HUDEP-2 (cell line): ENCODE data around the gene MAST1.

Experiments used
- DNase-seq, 76 experiments: peaks; one replicate each; lab custom pipeline; 2025; ENCODE audit not compliant: unreplicated experiment in 76 of 76; lab: John Stamatoyannopoulos, UW

MAST1 gene

GRCh38 chr19:12867120-12868099, 29.1 kb downstream of the MAST1 start:
- peak in 46 of 76 experiments; percentile 10 to 76 (median 55) for DNase-seq

DNA sequence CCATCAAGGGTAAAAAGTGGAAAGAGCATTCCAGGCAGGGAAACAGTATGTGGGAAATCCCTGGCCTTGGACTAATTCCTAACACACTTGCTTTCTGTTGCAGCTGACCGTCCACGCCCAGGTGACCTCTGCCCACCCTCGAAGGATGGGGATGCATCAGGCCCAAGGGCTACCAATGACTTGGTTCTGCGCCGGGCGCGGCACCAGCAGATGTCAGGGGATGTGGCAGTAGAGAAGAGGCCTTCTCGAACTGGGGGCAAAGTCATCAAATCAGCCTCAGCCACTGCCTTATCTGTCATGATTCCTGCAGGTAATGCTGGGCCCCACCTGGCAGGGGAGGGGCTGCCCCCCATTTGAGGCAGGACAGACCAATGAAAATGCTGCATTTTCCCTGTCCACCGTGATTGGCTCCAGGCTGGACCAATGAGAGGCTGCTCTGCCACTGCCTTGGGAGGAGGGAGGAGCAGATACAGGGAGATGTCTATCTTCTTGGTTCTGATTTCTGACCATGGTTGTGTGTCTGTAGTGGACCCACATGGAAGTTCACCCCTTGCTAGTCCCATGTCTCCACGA, 30.3 kb downstream of the MAST1 start:
- peak in 23 of 76 experiments; percentile 16 to 49 (median 31) for DNase-seq

GRCh38 chr19:12871681-12872080, 33.4 kb downstream of the MAST1 start:
- DNase-seq = no peak

- peak in 10 of 76 experiments; percentile 6 to 39 (median 22) for DNase-seq
Measured at GRCh38 chr19:12872255-12872654, 33.9 kb downstream of the MAST1 start.

GRCh38 chr19:12872941-12873890, 34.9 kb downstream of the MAST1 start:
- peak in 58 of 76 experiments; percentile 13 to 83 (median 62) for DNase-seq

DNA sequence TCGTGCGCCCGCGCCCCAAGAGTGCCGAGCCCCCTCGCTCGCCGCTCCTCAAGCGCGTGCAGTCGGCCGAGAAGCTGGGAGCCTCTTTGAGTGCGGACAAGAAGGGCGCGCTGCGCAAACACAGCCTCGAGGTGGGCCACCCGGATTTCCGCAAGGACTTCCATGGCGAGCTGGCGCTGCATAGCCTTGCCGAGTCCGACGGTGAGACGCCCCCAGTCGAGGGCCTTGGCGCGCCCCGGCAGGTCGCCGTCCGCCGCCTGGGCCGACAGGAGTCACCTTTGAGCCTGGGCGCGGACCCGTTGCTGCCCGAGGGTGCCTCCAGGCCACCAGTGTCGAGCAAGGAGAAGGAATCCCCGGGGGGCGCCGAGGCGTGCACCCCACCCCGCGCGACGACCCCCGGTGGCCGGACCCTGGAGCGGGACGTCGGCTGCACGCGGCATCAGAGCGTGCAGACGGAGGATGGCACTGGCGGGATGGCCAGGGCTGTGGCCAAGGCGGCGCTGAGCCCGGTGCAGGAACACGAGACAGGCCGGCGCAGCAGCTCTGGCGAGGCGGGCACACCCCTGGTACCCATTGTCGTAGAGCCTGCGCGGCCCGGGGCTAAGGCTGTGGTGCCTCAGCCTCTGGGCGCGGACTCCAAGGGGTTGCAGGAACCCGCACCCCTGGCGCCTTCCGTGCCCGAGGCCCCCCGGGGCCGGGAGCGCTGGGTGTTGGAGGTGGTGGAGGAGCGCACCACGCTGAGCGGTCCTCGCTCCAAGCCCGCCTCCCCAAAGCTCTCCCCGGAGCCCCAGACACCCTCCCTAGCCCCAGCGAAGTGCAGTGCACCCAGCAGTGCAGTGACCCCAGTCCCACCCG, 35.8 kb downstream of the MAST1 start:
- DNase-seq = no peak

GRCh38 chr19:12875086-12875485, 36.8 kb downstream of the MAST1 start:
- no peak for DNase-seq

GRCh38 chr19:12880551-12881171, 42.3 kb downstream of the MAST1 start:
- peak in 17 of 76 experiments; percentile 14 to 69 (median 35) for DNase-seq

- DNase-seq = peak in 75 of 76 experiments; percentile 72 to 99 (median 98)
Measured at GRCh38 chr19:12881172-12881808, 43.0 kb downstream of the MAST1 start, which contains the start of gene DNASE2. TSS of gene DNASE2 (minus strand) at chr19:12881449. CDS start at chr19:12881375, 74 bp downstream.

DNA sequence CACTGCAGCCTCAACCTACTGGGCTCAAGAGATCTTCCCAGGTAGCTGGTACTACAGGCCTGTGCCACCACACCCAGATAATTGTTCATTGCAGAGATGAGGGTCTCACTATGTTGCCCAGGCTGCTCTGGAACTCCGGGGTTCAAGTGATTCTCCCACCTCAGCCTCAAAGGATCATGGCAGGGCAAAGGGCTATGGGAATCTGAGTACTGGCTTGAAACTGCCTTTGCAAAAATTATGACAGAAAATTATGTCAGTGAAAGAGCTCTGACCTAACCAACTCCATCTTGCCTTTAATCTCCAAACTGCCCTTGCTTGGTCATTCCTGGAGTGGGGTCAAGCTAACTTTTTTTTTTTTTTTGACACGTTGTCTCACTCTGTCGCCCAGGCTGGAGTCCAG, 44.3 kb downstream of the MAST1 start:
- peak in 12 of 76 experiments; percentile 17 to 57 (median 31) for DNase-seq

- peak in 9 of 76 experiments; percentile 20 to 69 (median 54) for DNase-seq
Measured at GRCh38 chr19:12884202-12884601, 45.9 kb downstream of the MAST1 start.

DNA sequence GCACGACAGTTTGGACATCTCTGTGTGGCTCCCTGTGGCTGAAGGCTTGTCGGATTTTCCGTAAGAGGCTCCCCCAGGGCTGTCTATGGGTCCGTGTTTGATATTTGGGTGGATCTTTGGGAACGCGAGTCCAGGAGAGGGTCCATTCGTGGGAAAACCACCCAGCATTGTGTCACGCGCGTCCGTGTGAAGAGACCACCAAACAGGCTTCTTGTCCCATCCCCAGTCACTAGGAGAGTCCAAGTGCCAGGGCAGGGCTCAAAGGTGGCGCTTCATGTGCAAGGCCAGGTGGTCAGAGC, 46.3 kb downstream of the MAST1 start:
- DNase-seq = peak in 1 of 76 experiments; percentile 60

GRCh38 chr19:12884926-12885748, 46.8 kb downstream of the MAST1 start:
- DNase-seq = peak in 75 of 76 experiments; percentile 61 to 98 (median 94)

DNA sequence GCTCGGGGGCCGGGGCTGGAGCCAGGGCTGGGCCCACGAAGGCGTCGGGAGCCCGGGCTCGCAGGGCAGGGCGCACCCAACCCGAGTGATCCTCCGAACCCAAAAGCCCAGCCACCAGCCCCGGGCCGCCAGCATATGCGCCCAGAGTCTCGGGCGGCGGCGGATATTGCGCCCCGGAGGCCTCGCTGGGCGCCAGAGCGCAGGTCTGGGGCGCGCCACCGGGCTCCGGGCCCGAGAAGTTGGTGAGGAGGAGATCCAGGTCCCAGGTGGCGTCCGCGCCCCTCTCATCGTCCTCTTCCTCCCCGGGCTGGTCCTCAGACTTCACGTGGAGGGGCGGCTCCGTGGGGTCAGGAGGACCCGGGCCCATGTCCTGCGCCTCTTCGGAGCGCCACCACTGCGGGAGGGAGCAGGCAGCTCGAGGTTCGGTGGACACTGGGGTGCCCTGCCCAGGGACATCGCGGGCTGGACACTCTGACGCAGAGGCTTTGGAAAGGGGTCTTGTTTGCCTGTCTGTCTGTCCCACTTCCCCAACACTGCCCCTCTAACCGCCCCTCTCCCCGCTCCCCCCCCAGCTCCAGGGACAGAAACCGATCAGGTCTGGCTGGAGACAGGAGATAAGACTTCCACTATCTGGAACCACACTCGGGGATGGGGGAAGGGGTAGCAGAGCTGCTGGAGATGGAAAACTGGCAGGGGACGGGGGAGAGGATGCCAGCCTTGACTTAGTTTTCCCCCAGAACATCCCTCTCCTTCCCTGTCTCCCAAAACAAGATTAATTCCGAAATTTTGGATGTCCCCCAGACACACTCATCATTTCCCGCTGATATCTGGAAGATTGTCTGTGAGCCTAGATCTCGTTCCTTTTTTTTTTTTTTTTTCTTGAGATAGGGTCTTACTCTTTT, 47.7 kb downstream of the MAST1 start:
- DNase-seq = peak in 73 of 76 experiments; percentile 39 to 94 (median 84)

GRCh38 chr19:12886651-12886968, 48.3 kb downstream of the MAST1 start:
- peak in 7 of 76 experiments; percentile 33 to 65 (median 57) for DNase-seq

DNA sequence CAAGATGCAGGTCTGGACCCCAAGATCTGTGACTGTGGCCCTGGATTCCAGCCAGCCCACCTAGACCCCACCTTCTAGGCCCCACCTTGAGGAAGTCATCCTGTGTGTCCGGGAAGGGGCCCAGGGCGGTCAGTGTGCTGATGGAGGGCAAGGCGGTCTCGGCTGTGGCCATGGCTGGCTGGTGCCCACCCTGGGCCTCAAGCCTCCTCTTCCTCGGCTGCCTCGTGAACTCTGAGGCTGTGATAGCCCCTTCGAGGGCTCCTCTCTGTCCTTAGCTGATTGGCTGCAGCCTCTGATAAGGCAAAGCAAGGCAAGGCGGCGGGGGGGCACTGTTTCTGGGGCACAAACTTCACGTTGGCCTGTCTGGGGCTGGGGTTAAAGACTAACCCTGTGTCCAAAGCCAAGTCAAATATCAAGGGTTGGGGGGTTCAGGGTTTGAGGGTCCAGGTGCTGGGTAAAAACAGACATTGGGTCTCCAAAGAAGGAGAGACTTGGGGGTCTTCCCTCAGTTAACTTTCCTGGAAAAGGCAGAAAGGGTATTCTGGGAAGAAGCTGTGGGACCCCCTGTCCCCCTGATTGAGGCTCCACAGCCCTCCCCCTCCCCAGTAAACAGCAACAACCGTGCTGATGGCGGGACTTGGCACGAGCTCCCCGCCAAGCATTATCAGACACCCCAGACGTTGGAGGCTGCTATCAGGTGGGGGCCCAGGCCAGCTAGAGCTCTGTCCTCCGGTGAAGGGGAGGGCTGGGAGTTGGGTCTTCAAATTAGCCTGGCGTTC, 48.8 kb downstream of the MAST1 start, which contains the start of gene KLF1:
TSS of gene KLF1 (minus strand) at position 233 of the 779 bp plus-strand sequence. CDS start at position 172, 61 bp downstream.
- DNase-seq = peak in 74 of 76 experiments; percentile 76 to 99 (median 95)
